Ramos (cell line): ENCODE data around the gene CENPP.
"Not testable (repeated sequence)": the region's sequence is repeated elsewhere in the genome, so short reads cannot be mapped to it uniquely, and the experiment has no call there.

Source experiments
- in situ Hi-C: fragments of 300-500 bp; cut with MboI; formaldehyde crosslinking; loops from one replicate; pipeline ENCODE4 v1.14.3; 2022; ENCODE audit warnings: low sequenced_read_pairs; ENCODE audit not compliant: unreplicated experiment

The CENPP gene

GRCh38 chr9:92618633-92619225, 293.0 kb downstream of the CENPP start:
- in situ Hi-C loops: no loop called here

- in situ Hi-C loops: no loop called here
Observed at GRCh38 chr9:92619601-92620300, 294.0 kb downstream of the CENPP start.

GRCh38 chr9:92620845-92621244, 295.1 kb downstream of the CENPP start:
- in situ Hi-C loops: no loop called here

- in situ Hi-C loops: not testable (repeated sequence)
Observed at GRCh38 chr9:92623936-92624335, 298.2 kb downstream of the CENPP start.

- in situ Hi-C loops: loop anchor here (25.0 kb wide), 1 partner anchor 314 kb away; no protein-coding TSS in a partner anchor
Observed at GRCh38 chr9:92626484-92626883, 300.7 kb downstream of the CENPP start.

- in situ Hi-C loops: loop anchor here (25.0 kb wide), 1 partner anchor 315 kb away; no protein-coding TSS in a partner anchor
Observed at GRCh38 chr9:92627651-92628050, 301.9 kb downstream of the CENPP start.

- in situ Hi-C loops: loop anchor here (25.0 kb wide), 1 partner anchor 319 kb away; no protein-coding TSS in a partner anchor
Observed at GRCh38 chr9:92631452-92632343, 305.9 kb downstream of the CENPP start.

GRCh38 chr9:92632641-92633040, 306.9 kb downstream of the CENPP start:
- in situ Hi-C loops: loop anchor here (25.0 kb wide), 1 partner anchor 320 kb away; no protein-coding TSS in a partner anchor

- in situ Hi-C loops: loop anchor here (25.0 kb wide), 1 partner anchor 321 kb away; no protein-coding TSS in a partner anchor
Observed at GRCh38 chr9:92633614-92634278, 308.0 kb downstream of the CENPP start.

- in situ Hi-C loops: loop anchor here (5.0 to 25.0 kb wide), 2 partner anchors 323 to 498 kb away; no protein-coding TSS in a partner anchor
Observed at GRCh38 chr9:92634712-92635605, 309.2 kb downstream of the CENPP start.

GRCh38 chr9:92635760-92636159, 310.0 kb downstream of the CENPP start:
- in situ Hi-C loops: loop anchor here (5.0 to 25.0 kb wide), 2 partner anchors 323 to 498 kb away; no protein-coding TSS in a partner anchor

GRCh38 chr9:92636627-92637026, 310.9 kb downstream of the CENPP start:
- in situ Hi-C loops: loop anchor here (5.0 to 25.0 kb wide), 2 partner anchors 324 to 499 kb away; no protein-coding TSS in a partner anchor

- in situ Hi-C loops: loop anchor here (5.0 to 25.0 kb wide), 2 partner anchors 325 to 500 kb away; no protein-coding TSS in a partner anchor
Observed at GRCh38 chr9:92637326-92637725, 311.6 kb downstream of the CENPP start.

GRCh38 chr9:92637886-92638620, 312.3 kb downstream of the CENPP start:
- in situ Hi-C loops: loop anchor here (5.0 to 25.0 kb wide), 2 partner anchors 326 to 501 kb away; no protein-coding TSS in a partner anchor

GRCh38 chr9:92638621-92639101, 312.9 kb downstream of the CENPP start:
- in situ Hi-C loops: loop anchor here (5.0 to 25.0 kb wide), 2 partner anchors 326 to 501 kb away; no protein-coding TSS in a partner anchor

- in situ Hi-C loops: loop anchor here (5.0 to 25.0 kb wide), 2 partner anchors 327 to 502 kb away; no protein-coding TSS in a partner anchor
Observed at GRCh38 chr9:92639124-92639523, 313.4 kb downstream of the CENPP start.

GRCh38 chr9:92639791-92640271, 314.1 kb downstream of the CENPP start:
- in situ Hi-C loops: loop anchor here (5.0 to 25.0 kb wide), 2 partner anchors 328 to 503 kb away; no protein-coding TSS in a partner anchor
